ENCODE results near the gene CCNY.

Gene CCNY

DNA sequence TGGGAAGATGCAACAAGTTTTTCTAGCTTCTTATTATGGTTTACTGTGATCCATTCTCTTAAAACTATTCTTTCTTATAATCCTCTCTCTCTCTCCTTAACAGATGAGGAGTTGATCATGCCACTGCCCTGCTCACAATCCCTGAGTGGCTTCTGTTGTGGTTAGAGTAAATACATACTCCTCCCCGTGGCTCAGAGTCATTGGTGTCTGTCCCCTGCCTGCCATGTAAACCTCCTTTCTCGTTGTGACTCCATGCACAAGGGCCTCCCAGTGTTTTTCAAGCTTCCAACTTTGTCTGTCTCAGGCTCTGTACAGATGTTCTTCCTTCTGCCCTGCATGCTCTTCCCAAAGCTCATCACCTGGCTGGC, 20.4 kb downstream of the CCNY start:
- H3K79me2 ChIP-seq (ENCODE audit: insufficient read depth, low read depth), result peaks cover 26% of the 10 kb centered on the region; the same call in 1 of the 2 replicates
- H2AFZ ChIP-seq (ENCODE audit: low read depth), result no peak overlapping the region
- H3K27ac ChIP-seq, result no peak overlapping the region
- H3K4me2 ChIP-seq, result no peak overlapping the region
- no peaks in the 10 kb centered on the region for H3K27me3 ChIP-seq (ENCODE audit: insufficient read depth, low read depth)
- H3K36me3 ChIP-seq (ENCODE audit: insufficient read depth), result no peaks in the 10 kb centered on the region
- no peak overlapping the region for H3K4me3 ChIP-seq (IDR thresholded peaks at IDR 0.05; ENCODE audit: insufficient read depth, low read depth, low read length)
- peaks cover 11% of the 10 kb centered on the region; the same call in 1 of the 2 replicates for H4K20me1 ChIP-seq (ENCODE audit: insufficient read depth)
- TF ChIP-seq, protein P1, sequence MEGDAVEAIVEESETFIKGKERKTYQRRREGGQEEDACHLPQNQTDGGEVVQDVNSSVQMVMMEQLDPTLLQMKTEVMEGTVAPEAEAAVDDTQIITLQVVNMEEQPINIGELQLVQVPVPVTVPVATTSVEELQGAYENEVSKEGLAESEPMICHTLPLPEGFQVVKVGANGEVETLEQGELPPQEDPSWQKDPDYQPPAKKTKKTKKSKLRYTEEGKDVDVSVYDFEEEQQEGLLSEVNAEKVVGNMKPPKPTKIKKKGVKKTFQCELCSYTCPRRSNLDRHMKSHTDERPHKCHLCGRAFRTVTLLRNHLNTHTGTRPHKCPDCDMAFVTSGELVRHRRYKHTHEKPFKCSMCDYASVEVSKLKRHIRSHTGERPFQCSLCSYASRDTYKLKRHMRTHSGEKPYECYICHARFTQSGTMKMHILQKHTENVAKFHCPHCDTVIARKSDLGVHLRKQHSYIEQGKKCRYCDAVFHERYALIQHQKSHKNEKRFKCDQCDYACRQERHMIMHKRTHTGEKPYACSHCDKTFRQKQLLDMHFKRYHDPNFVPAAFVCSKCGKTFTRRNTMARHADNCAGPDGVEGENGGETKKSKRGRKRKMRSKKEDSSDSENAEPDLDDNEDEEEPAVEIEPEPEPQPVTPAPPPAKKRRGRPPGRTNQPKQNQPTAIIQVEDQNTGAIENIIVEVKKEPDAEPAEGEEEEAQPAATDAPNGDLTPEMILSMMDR (conservative IDR thresholded peaks at IDR 0.05; ENCODE audit: low read depth, low read length), result no peak
- peaks cover 36% of the 10 kb centered on the region for H3K4me1 ChIP-seq (ENCODE audit: low read depth, poor library complexity, severe bottlenecking)
- no peak overlapping the region for H3K9ac ChIP-seq

DNA sequence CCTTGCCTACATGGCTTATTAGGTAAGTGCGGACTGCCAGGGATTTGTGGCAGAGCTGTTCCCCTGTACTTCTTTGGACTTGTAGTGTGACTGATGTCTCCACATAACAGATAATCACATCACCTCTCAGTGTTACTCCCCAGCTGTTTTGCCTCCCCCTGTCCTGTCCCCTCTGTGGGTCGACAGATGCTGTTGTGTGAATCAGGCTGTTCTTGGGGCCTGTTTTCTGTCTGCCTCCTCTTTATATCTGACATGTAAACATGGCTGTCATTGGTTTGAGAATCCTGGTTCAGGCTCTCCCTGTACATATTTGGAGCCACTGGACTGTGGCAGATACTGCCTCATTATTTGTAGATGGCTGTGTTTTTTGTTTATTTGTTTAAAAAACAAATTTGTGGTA, 22.7 kb downstream of the CCNY start:
- Histone ChIP-seq H3K79me2 (ENCODE audit: insufficient read depth, low read depth) (peaks cover 26% of the 10 kb centered on the region; the same call in 1 of the 2 replicates), H2AFZ (ENCODE audit: low read depth) (no peak overlapping the region), H3K36me3 (ENCODE audit: insufficient read depth) (no peaks in the 10 kb centered on the region), H3K4me2 (no peak overlapping the region), H3K4me3 (IDR thresholded peaks at IDR 0.05; ENCODE audit: insufficient read depth, low read depth, low read length) (no peak overlapping the region), H3K27me3 (ENCODE audit: insufficient read depth, low read depth) (no peaks in the 10 kb centered on the region), H3K27ac (no peak overlapping the region), H3K9ac (no peak overlapping the region), H4K20me1 (ENCODE audit: insufficient read depth) (peaks cover 14% of the 10 kb centered on the region; the same call in 1 of the 2 replicates), H3K4me1 (ENCODE audit: low read depth, poor library complexity, severe bottlenecking) (peaks cover 43% of the 10 kb centered on the region)
- TF ChIP-seq, protein P1 (conservative IDR thresholded peaks at IDR 0.05; ENCODE audit: low read depth, low read length), result no peak

DNA sequence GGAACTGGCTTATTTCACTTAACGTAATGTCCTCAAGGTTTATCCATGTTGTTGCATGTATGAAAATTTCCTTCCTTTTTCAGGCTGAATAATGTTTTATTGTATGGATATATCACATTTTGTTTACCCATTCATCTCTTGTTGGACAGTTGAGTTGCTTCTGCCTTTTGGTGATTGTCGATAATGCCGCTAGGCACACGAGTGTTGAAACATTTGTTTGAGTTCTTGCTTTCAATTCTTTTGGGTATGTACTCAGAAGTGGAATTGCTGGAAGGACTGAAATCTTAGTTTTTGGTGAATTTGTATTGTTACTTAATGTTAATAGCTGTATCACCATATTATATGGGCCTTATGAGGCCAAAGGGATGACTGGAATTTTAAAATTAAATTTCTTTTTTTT, 23.6 kb downstream of the CCNY start:
- no peaks in the 10 kb centered on the region for H3K36me3 ChIP-seq (ENCODE audit: insufficient read depth)
- TF ChIP-seq, protein P1 (conservative IDR thresholded peaks at IDR 0.05; ENCODE audit: low read depth, low read length), result no peak

DNA sequence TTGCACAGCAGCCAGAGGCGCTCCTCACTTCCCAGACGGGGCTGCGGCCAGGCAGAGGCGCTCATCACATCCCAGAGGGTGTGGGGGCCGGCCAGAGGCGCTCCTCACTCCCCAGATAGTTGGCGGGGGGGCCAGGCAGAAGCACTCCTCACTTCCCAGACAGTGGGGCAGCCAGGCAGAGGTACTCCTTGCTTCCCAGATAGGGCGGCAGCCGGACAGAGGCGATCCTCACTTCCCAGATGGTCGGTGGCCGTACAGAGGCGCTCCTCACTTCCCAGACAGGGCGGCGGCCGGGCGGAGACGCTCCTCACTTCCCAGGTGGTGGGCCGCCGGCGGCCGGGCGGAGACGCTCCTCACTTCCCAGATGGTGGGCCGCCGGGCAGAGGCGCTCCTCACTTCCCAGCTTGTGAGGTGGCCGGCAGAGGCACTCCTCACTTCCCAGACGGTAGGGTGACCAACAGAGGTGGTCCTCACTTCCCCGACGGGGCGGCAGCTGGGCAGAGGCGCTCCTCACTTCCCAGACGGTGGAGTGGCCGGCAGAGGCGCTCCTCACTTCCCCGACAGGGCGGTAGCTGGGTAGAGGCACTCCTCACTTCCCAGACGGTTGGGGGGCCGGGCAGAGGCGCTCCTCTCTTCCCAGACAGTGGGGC, 26.5 kb downstream of the CCNY start:
- Histone ChIP-seq H3K79me2 (ENCODE audit: insufficient read depth, low read depth) (peaks cover 26% of the 10 kb centered on the region; the same call in 1 of the 2 replicates), H4K20me1 (ENCODE audit: insufficient read depth) (peaks cover 6% of the 10 kb centered on the region; the same call in 1 of the 2 replicates)

More for the DNA sequence above, 23.6 kb downstream of the CCNY start:
- H3K27ac ChIP-seq, result no peak overlapping the region
- H3K4me1 ChIP-seq (ENCODE audit: low read depth, poor library complexity, severe bottlenecking), result peaks cover 41% of the 10 kb centered on the region
- H3K4me2 ChIP-seq, result no peak overlapping the region
- peaks cover 14% of the 10 kb centered on the region; the same call in 1 of the 2 replicates for H4K20me1 ChIP-seq (ENCODE audit: insufficient read depth)
- no peaks in the 10 kb centered on the region for H3K27me3 ChIP-seq (ENCODE audit: insufficient read depth, low read depth)
- peaks cover 25% of the 10 kb centered on the region; the same call in 1 of the 2 replicates for H3K79me2 ChIP-seq (ENCODE audit: insufficient read depth, low read depth)
- H3K9ac ChIP-seq, result no peak overlapping the region
- no peak overlapping the region for H2AFZ ChIP-seq (ENCODE audit: low read depth)
- no peak overlapping the region for H3K4me3 ChIP-seq (IDR thresholded peaks at IDR 0.05; ENCODE audit: insufficient read depth, low read depth, low read length)

More for the DNA sequence above, 26.5 kb downstream of the CCNY start:
- TF ChIP-seq, protein P1 (conservative IDR thresholded peaks at IDR 0.05; ENCODE audit: low read depth, low read length), result no peak
- Histone ChIP-seq H3K27ac (no peak overlapping the region), H3K4me1 (ENCODE audit: low read depth, poor library complexity, severe bottlenecking) (peaks cover 21% of the 10 kb centered on the region), H3K27me3 (ENCODE audit: insufficient read depth, low read depth) (no peaks in the 10 kb centered on the region), H3K4me2 (no peak overlapping the region), H3K4me3 (IDR thresholded peaks at IDR 0.05; ENCODE audit: insufficient read depth, low read depth, low read length) (no peak overlapping the region), H3K9ac (no peak overlapping the region), H2AFZ (ENCODE audit: low read depth) (no peak overlapping the region), H3K36me3 (ENCODE audit: insufficient read depth) (no peaks in the 10 kb centered on the region)

Data from KMS-11 (cell line).